Measurements from ENCODE around the gene TGFB2.

TGFB2 gene

DNA sequence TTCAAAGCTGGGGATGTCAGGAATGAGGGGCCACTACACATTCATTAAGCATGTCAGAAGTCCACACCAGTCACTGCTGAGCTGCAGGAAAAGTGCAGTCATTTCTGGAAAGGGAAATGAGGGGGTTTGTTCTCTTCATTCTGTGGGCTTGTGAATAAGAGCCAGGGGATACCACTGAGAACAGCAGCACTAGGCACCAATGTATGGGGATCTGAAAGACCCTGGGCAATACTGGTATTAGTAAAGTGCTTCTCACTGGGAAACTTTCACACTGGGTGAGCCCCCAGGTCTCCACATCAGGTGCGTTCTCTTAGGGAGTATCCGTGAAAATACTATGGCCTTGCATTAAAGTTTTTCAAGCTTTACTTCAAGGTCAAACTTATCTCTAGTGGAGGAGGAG, 49.9 kb downstream of the TGFB2 start:
- no peak for DNase-seq

DNA sequence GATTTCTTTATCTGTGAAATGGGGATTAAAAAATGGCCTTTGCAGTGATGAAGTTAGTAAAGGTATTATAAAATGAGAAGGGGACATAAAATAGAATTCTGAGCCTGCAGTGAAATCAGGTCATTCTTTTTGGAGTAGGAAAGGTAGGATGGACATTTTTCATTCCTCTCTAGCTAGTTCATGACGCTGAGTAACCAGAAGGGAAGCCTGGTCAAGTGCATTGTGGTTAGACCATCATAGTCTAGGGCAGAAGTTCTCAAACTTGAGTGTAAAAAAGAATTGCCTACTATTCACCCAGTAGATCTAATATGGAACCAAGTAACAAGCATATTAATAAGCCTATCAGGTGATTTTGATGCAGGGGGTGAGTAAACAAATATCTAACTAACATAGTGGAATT, 50.8 kb downstream of the TGFB2 start:
- DNase-seq, result no peak

DNA sequence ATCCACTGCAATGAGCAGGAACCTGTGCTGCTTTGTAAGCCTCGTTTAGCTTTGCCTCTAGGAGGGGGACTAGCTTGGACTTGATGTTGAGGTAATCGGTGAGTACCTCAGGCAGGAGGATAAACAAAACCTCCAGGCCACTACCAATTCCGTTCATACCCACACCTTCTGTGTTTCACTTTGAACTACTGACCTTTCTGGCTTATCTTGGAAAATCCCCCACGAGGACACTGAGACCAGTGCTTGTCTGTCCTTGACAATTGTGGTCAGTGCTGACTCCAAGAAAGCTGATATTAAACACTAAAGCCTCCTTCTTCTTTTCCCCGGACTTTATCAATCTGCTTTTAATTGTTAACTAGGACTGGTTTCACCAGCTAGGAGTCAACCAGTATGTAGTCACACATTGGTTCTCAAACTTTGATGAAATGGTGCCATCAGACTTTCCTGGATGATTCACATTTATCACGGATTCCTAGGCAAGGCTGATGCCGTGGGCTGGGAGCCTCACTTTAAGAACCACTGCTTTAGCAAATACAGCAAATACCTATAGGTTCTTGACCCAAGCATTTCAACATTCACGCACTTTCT, 52.7 kb downstream of the TGFB2 start:
- DNase-seq, result no peak

DNA sequence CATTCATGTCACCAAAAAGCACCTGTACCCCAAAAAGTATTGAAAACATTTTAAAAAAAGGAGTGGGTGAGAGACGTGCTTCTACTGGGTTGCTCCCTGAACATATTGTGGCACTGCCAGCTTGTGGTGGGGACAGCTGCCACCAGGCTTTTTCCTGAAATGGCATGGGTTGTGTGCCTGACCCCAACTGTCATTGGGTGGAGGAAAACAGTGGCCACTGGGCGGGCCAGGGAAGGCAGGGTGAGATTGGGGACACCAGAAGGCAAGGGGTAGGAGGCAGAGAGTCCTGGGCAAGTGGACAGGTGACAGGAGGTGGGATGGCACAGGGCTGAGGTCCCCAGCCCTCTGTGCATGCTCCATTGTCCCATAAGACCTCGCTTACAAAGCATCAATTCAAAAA, 55.5 kb downstream of the TGFB2 start:
- DNase-seq, result no peak

DNA sequence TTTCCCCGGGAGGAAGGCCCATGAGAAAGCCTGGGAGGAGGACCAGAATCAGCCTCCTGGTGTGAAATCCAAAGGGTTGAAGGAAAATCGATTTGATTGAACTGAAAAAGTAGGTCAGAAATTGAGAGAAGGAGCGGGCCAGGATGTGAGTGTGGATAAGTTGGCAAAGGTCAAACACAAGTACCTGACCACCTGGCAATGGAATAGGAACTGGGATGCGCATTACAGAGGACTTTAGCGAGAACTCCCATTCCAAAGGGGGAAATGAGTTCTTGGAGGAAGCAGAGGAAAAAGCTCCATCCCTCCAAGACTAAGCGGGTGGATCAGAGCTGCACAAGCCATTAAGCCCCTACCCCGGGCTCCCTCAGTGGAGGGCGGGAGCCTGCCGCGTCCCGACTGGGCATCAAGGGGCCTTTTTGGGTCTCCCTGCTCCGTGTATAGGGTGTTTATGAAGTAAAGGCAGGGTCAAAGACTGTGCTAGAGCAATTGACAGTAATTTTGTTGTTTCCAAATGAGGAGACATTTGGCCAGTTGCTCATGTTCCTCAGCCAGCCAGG, 56.4 kb downstream of the TGFB2 start:
- DNase-seq, result no peak

DNA sequence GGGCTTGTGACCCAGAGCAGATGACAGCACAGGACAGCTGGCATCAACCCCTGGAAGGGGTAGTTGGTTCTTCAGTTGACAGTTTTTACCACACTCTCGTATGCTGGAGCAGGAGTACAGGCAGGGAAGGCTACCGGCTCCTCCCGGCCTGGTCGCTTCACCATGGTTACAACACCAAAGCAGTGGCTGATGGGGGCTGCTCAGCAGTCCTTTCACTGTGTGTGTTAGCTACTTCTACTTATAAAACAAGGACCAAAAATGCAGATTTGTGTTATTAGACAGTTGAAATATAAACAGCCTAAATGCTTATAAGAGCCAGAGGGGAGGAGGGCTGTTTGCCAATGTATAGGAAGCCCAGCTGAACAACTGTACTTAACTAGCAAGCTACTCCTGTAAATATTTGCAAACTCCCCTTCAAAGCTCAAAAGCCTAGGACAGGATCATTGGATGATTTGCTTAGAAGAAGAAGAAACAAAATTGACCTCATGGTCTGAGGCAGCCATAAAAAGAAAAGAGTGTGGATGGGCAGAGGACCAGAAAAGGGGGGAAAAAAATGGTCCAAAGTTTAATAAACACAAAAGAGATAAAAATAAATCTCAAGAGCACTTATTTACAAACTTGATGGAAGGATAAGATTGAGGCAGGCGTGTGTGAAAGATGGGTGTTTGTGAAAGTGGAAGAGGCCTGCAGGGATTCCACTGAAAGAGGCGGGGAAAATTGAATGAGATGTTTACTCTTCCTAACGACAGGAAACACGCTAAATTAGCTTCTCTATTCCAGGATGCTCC, 57.1 kb downstream of the TGFB2 start:
- DNase-seq, result no peak

DNA sequence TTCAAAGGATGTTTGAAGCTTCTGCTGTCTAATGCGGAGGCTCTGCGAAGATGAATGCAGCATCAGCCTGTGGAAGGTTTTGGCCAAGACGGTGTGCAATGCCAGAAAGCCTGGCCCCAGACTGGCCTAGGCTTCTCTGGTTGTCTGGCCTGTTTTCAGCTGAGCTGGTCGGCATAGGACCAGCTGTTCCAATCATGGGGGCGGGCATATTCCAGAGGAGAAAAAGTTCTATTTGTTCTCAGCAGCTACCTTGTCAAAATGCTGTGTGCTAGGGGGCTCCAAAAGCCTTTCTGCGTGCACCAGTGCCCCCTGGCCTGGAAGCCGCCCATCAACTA, 57.6 kb downstream of the TGFB2 start:
- no peak for DNase-seq

DNA sequence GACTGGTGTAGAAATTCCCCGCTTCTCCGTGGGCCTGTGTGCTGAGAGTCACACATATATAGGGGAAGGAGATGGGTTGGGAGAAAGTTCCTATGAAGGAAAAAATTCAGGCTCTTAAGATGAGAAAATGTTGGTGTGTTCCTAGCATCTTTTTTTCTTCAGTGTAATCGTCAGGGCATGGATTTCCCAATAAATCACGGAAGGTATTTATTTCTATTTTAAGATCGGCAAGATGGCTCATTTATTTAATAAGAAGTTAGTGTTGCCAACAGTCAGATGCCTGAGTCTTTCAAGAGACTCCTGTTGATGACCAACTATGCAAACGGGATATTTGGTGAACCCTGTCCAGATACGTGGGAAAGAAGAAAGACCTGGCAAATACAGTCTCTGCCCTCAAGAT, 58.2 kb downstream of the TGFB2 start:
- no peak for DNase-seq

DNA sequence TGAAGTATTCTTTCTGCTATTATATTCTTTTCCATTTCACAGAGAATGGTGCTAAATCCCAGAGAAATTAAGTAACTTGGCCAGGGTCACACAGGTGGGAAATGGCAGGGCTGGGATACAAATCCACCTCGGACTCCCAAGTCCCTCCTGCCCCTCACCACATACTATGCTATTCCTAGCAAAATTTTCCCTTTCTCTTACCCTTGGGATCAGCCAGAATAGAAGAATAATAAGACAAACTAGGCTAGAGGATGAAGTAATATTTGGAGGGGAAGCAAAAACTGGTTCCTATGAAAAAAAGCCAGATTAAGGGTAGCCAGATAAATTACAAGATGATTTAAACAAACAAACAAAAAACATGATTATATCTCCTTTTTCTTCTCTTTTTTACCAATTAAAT, 62.5 kb downstream of the TGFB2 start:
- no peak for DNase-seq

DNA sequence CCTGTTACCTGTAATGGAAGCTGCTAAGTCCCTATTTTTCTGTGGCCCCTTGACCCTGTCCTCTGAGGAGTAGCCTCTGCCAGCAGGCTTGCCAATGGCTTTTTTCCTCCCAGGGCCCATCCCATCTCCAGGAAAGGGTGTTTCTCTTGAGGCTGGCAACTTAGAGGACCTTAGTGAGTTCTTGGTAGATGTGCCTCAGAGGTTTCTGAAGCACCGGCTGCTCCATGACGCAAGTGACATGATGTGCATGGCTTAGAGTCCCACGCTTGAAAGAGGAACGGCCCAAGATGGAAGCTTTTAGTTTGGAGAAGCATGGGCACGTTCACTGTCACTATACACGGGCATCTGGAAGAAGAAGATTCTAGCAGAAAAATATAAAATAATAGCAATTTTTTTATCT, 63.0 kb downstream of the TGFB2 start:
- DNase-seq, result no peak

DNA sequence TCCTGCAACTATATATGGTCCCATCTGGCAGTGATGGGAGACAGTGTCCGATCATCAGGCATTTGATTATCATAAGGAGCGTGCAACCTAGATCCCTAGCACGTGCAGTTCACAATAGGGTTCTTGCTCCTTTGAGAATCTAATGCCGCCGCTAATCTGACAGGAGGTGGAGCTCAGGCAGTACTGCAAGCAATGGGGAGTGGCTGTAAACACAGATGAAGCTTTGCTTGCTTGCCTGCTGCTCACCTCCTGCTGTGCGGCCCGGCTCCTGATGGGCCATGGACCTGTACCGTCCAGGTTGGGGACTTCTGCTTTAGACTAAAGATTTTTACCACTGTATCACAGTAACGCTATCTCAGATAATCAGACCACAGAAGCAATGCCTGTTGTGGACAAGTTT, 63.8 kb downstream of the TGFB2 start:
- DNase-seq, result no peak

DNA sequence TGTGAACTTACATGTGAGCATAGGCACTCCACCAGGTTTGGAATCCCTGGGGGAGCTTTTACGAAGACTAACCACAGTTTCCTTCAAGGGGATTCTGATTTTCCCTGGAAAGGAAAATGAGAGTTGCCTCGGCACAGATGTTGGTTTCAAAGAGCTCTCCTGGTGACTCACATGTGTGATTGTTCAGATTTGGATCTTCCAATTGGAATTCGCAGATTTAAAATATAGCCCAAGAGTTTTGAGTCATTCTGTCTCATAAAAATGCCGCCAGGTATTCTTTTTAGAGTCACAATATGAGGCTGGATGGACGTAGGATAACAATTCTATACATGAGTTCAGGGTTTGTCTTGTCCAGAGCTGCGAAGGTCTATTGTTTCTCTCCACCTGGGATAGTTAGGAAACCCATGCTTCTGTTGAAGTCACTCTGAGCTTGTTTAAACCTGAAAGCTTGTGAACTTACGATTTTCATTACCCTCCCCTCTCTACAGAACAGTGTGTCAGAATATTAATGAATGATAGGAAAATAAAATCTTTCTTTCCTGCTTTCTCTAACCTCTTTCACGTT, 64.9 kb downstream of the TGFB2 start:
- DNase-seq, result no peak

DNA sequence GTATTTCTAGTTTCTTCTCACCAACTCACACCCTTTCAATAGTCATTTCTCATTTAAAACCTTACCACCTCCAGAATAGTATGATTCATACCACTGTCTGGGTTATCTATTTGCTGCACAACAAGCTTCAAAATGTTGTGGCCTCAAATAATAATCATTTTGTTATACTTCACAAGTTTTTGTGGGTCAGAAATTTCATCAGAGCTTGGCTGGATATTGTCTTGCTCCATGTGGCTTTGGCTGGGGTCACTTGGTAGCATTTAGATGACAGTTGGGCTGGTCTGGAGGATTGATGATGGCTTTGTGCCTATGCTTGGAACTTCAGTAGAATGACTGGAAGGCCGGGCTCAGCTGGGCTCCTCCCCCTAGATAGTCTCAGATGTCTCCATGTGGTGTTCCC, 66.0 kb downstream of the TGFB2 start:
- no peak for DNase-seq

DNA sequence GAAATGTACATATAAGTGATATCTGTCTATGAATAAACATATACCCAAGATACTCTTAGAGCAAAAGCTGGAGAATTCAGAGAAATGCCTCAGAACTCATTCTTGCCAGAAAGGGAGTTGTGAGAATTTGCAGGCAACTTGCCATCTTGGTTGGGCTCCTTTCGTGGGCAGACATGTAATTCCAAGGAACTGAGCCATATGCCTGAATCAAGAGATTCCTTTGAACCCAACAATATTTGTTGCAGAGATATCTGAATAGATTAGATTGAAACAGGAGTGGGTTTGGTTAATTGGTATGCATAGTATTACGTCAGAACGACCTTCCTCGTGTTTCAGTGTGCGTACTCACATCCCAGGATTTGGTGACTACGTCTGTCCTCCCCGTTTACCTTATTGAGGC, 67.0 kb downstream of the TGFB2 start:
- no peak for DNase-seq

DNA sequence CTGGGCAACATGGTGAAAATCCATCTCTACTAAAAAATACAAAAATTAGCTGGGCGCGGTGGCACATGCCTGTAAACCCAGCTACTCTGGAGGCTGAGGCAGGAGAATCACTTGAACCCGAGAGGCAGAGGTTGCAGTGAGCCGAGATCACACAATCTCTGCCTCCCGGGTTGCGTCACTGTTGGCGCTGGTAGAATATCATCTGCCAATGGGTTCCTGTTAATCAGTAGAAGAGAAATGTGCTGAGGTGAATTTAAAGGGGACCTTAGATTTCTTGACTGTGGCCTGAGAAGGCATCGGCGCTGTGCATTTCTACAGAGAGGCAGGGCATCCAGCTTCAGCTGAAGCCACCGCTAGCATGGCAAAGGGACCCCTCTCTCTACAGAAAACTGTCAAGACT, 68.0 kb downstream of the TGFB2 start:
- DNase-seq, result no peak

DNA sequence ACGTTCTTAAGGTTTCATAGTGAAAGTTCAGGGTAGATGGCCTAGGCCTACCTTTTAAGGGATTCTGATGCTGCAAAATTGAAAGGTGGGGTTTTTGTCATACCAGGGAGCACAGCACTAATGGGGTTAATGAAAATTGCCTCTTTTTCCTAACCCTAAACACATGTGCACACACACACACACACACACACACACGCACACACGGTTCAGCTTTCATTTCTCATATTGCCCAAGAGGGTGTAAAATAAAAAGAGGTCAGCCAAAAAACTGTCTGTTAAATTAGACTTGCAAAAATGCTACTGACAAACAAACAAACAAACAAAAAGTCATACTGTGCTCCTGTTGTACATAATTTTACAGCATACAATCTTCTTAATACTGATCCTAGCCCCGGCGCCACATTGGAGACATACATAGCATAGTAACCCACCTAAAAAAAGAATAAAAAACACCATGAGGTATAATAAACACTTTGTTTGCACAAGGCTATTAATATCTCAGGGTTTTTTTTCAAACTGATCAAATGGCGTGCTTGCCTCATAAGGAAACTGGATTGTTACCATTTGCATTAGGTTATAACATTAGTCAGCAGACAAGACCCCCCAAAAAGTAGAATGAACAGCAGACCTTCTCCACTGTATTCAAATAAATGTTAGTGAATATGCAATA, 69.1 kb downstream of the TGFB2 start:
- no peak for DNase-seq

DNA sequence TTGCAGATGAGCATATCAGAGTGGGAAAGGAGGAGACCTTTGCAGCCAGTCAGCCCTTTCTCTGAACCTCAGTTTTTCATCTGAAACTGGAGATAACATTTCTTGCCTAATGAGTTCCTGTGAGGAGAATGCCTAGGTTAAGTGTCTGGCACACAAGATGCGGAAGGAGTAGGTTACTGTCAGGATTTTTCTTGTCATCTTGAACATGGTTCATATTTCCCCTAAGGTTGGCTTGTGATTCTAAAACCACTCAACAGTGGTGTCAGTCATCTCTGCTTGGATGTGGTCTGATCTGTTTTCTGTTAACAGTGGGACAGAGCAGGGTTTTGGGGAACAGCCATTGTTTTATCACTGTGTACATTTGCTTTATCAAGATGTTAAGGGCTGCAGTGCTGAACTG, 70.6 kb downstream of the TGFB2 start:
- DNase-seq, result no peak

DNA sequence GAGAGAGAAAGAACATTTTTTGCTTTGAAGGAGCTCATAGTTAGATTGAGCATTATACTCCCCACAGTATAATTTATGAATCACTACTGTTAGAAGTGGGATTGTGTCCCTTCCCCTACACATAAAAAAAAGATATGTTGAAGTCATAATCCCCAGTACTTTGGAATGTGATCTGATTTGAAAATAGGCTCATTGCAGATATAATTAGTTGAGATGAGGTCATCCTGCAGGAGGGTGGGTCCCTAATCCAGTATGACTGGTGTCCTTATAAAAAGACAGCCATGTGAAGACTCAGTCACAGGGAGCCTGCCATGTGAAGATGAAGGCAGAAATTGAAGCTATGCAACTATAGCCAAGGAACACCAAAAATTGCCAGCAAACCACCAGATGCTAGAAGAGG, 76.4 kb downstream of the TGFB2 start:
- no peak for DNase-seq

DNA sequence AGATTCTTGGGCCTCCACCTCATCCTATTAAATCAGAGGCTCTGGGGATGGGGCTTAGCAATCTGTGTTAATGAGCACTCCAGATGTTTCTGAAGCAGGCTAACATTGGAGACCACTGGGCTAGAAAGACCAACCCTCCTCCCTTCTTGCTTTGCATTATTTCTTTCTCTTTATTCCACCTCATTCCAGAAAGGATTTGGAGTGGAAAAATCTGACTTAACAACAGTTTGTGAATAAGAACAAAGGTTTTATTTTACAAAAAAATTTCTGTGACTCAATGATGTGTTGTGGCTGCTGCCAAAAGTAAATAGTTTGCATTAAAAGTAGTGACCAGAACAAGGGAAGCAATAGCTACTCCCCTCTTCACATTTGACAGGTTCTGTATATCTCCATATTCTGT, 79.4 kb downstream of the TGFB2 start:
- DNase-seq, result no peak

DNA sequence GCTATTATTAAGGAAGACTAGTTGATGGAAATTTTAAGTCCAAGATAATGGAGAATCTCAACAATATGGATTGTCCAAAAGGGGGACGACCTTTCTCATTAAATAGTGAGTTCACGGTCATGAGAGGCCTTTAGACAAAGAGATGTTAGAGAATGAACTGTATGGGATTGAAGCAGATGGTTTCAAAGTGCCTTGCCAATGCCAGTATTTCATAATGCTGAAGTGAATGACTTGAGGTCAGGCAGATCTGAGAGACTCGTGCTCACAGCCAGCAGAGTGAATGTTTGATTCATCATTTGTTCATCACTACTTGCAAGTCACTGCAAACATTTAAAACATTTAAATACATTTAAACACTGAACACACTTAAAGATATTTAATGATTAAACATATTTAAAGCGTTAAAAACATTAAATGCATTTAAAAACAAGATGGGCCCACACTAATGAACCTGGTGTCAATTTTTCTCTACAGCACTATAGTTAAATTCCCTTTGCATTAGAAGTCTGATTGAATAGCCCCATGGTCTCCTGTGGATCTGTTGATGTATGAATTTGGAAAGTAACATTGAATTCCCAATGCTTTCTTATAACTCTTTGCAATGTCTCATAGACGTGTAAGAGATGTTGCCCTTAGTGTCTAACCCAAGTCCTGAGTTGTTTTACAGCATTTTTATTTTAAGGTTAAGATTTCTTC, 80.7 kb downstream of the TGFB2 start:
- no peak for DNase-seq

DNA sequence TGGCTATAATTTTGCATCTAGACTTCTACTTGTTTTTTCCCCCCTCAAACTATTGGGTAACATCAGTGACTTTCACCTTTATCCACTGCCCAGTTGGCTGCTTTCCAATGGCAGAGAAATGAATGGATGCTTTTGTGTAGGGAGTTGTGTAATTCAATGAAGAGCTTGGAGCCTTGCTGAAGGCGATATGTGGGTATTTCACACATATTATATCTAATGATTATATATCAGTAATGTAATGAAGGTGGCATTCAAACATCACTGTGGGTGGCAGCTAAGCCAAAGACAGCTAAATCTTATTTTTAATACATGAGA, 81.2 kb downstream of the TGFB2 start:
- DNase-seq, result no peak

DNA sequence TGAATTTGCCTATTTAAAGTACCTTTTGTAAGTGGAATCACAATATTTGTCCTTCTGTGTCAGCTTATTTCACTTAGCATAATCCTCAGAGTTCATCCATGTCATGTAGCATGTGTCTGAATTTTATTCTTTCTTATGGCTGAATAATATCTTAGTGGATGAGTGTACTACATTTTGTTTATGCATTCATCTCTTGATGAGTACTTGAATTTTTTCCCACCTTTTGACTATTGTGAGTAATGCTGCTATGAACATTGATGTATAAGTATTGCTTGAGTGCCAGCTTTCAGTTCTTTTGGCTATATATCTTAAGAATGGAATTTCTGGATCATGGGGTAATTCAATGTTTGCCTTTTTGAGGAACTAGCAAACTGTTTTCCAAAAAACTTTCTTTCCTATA, 84.2 kb downstream of the TGFB2 start:
- DNase-seq, result no peak

DNA sequence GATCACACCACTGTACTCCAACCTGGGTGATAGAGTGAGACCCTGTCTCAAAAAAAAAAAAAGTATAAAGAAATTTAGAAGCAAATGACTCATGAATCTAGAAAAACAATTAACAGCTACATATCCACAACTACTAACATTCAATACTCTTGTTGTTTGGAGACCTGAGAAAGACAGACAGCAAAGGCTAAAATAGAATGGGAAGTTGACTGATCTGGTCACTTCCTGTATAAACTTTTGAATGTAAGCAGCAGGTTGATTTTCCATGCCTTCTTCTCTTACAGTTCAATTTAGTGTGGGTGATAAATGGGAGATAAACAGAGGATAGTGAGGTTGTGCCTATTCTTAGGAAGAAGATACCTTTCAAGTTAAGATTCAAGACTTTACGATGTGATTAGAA, 85.2 kb downstream of the TGFB2 start:
- DNase-seq, result no peak

DNA sequence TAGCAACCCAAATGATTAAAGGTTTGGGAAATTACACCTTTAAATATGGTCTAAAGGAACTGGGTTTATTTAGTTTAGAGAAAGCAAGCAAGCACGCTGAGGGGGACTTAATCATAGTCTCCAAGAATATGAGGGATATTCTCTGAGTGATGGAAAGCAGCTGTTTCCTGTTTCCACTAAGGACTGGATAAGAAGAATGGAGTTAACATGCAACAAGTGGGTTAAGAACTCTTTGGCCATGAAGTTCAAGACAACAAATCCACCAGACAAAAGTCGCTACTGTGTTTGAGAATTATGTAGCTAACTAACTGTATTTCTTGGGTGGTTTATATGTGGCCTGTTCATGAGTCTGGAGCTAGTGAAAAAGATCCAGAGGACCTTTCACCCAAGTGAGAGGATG, 85.7 kb downstream of the TGFB2 start:
- DNase-seq, result no peak

Measured in NCI-H2081 treated with DMSO at 0.1 percent for 48 hours (cell line).